H9 (cell line): ENCODE measurements around the gene XBP1. TPM values are rescaled to one million over a fixed set of nuclear protein-coding genes. Genes with fewer than 3 reads are reported as not detected.

Experiments used
- DNase-seq: peaks from one replicate; pipeline ENCODE4 v3.0.0-alpha.2; 2017
- H2AFZ ChIP-seq: one replicate; pipeline ENCODE4 v1.6.1; 2013; ENCODE audit warnings: mild to moderate bottlenecking, low read length, control low read depth, moderate library complexity
- H2AK5ac ChIP-seq: 2 replicates; pipeline ENCODE4 v1.6.1; 2013; ENCODE audit warnings: low read length, control low read depth, mixed read lengths; ENCODE audit not compliant: insufficient read length
- H2BK120ac ChIP-seq: one replicate; pipeline ENCODE4 v1.6.1; 2013; ENCODE audit warnings: low read depth, mild to moderate bottlenecking, low read length, control low read depth, inconsistent platforms; ENCODE audit not compliant: poor library complexity, severe bottlenecking
- H2BK12ac ChIP-seq: 2 replicates; pipeline ENCODE4 v1.6.1; 2013; ENCODE audit warnings: low read length, control low read depth, mixed read lengths, low read depth; ENCODE audit not compliant: insufficient read length
- H2BK15ac ChIP-seq: 2 replicates; pipeline ENCODE4 v1.6.1; 2013; ENCODE audit warnings: low read depth, low read length, control low read depth
- H2BK20ac ChIP-seq: one replicate; pipeline ENCODE4 v1.6.1; 2013; ENCODE audit warnings: low read depth, mild to moderate bottlenecking, low read length, control low read depth, inconsistent platforms; ENCODE audit not compliant: poor library complexity, severe bottlenecking
- H2BK5ac ChIP-seq: 2 replicates; pipeline ENCODE4 v1.6.1; 2013; ENCODE audit warnings: low read length, control low read depth, mixed read lengths; ENCODE audit not compliant: insufficient read length
- H3K14ac ChIP-seq: 2 replicates; pipeline ENCODE4 v1.6.1; 2013; ENCODE audit warnings: low read length, control low read depth; ENCODE audit not compliant: insufficient read depth
- H3K18ac ChIP-seq: 2 replicates; pipeline ENCODE4 v1.6.1; 2013; ENCODE audit warnings: low read depth, mild to moderate bottlenecking, mixed read lengths, low read length, control low read depth; ENCODE audit not compliant: insufficient read length
- H3K23ac ChIP-seq: 2 replicates; pipeline ENCODE4 v1.6.1; 2013; ENCODE audit warnings: low read length, control low read depth, mixed read lengths, low read depth; ENCODE audit not compliant: insufficient read length
- H3K23me2 ChIP-seq: 2 replicates; pipeline ENCODE4 v1.6.1; 2013; ENCODE audit warnings: low read depth, mild to moderate bottlenecking, mixed read lengths, low read length, control low read depth; ENCODE audit not compliant: insufficient read length, poor library complexity, severe bottlenecking
- H3K27ac ChIP-seq: 2 replicates; pipeline ENCODE4 v1.5.1; 2013; ENCODE audit warnings: low read length, control low read depth, mixed read lengths, low read depth; ENCODE audit not compliant: insufficient read length
- H3K27me3 ChIP-seq: 2 replicates; pipeline ENCODE4 v1.6.1; 2013; ENCODE audit warnings: low read length, control low read depth, inconsistent platforms; ENCODE audit not compliant: insufficient read depth
- H3K4ac ChIP-seq: 2 replicates; pipeline ENCODE4 v1.6.1; 2013; ENCODE audit warnings: low read depth, mild to moderate bottlenecking, control low read depth, inconsistent platforms, low read length, moderate library complexity
- H3K4me1 ChIP-seq: 2 replicates; pipeline ENCODE4 v1.6.1; 2013; ENCODE audit warnings: low read length, control low read depth, inconsistent platforms; ENCODE audit not compliant: insufficient read depth
- H3K4me2 ChIP-seq: 2 replicates; pipeline ENCODE4 v1.6.1; 2013; ENCODE audit warnings: low read length, control low read depth, mixed read lengths; ENCODE audit not compliant: insufficient read length, insufficient read depth
- H3K56ac ChIP-seq: 2 replicates; pipeline ENCODE4 v1.6.1; 2013; ENCODE audit warnings: low read depth, mild to moderate bottlenecking, mixed read lengths, low read length, control low read depth; ENCODE audit not compliant: insufficient read length
- H3K79me1 ChIP-seq: 2 replicates; pipeline ENCODE4 v1.6.1; 2013; ENCODE audit warnings: low read depth, mild to moderate bottlenecking, moderate library complexity, low read length, control low read depth, inconsistent platforms; ENCODE audit not compliant: insufficient read depth, poor library complexity, severe bottlenecking
- H3K79me2 ChIP-seq: 2 replicates; pipeline ENCODE4 v1.6.1; 2013; ENCODE audit warnings: low read length, control low read depth, inconsistent platforms; ENCODE audit not compliant: insufficient read depth
- H3K9ac ChIP-seq: 2 replicates; pipeline ENCODE4 v1.6.1; 2013; ENCODE audit warnings: low read length, control low read depth, mixed read lengths; ENCODE audit not compliant: insufficient read length; ENCODE audit errors: extremely low read depth
- H3K9me3 ChIP-seq: one replicate; pipeline ENCODE4 v1.6.1; 2013; ENCODE audit warnings: low read depth, low read length, inconsistent platforms; ENCODE audit not compliant: control insufficient read depth
- H3T11ph ChIP-seq: one replicate; pipeline ENCODE4 v1.6.1; 2013; ENCODE audit warnings: mild to moderate bottlenecking, low read length, control low read depth, inconsistent platforms
- H4K20me1 ChIP-seq: one replicate; pipeline ENCODE4 v1.6.1; 2013; ENCODE audit not compliant: control insufficient read depth, insufficient read length, insufficient read depth
- H4K5ac ChIP-seq: 2 replicates; pipeline ENCODE4 v1.6.1; 2013; ENCODE audit warnings: low read depth, mild to moderate bottlenecking, mixed read lengths, low read length, control low read depth; ENCODE audit not compliant: insufficient read length
- H4K8ac ChIP-seq: replicated peaks from 2 replicates; pipeline ENCODE4 v1.6.1; 2013; ENCODE audit warnings: low read length, control low read depth, mixed read lengths, low read depth; ENCODE audit not compliant: insufficient read length
- H4K91ac ChIP-seq: 2 replicates; pipeline ENCODE4 v1.6.1; 2013; ENCODE audit warnings: low read depth, mild to moderate bottlenecking, moderate library complexity, mixed read lengths, low read length, control low read depth; ENCODE audit not compliant: insufficient read length
- H3K27ac Mint-ChIP-seq, 3 experiments: 2 replicates in 2 of 3; 3 replicates in 1 of 3; pipeline ENCODE4 v1.8.0; 2020 to 2021; ENCODE audit warnings: mixed read lengths in 3 of 3, mild to moderate bottlenecking in 1 of 3, moderate library complexity in 1 of 3
- H3K27me3 Mint-ChIP-seq: 2 replicates; pipeline ENCODE4 v1.8.0; 2021; ENCODE audit warnings: low read depth, mild to moderate bottlenecking, moderate library complexity, mixed read lengths
- H3K36me3 Mint-ChIP-seq, 3 experiments: 2 replicates in 2 of 3; 3 replicates in 1 of 3; pipeline ENCODE4 v1.8.0; 2020 to 2021; ENCODE audit warnings: low read depth in 3 of 3, mixed read lengths in 3 of 3; ENCODE audit not compliant: insufficient read depth in 1 of 3
- H3K4me1 Mint-ChIP-seq, 2 experiments: 2 replicates each; pipeline ENCODE4 v1.8.0; 2020; ENCODE audit warnings: mixed read lengths in 2 of 2
- H3K4me3 Mint-ChIP-seq, 2 experiments: 2 replicates in 1 of 2; 3 replicates in 1 of 2; pipeline ENCODE4 v1.8.0; 2020 to 2021; ENCODE audit warnings: mild to moderate bottlenecking in 2 of 2, mixed read lengths in 2 of 2, moderate library complexity in 1 of 2
- H3K9me3 Mint-ChIP-seq, 2 experiments: 2 replicates in 1 of 2; 3 replicates in 1 of 2; pipeline ENCODE4 v1.8.0; 2020; ENCODE audit warnings: mild to moderate bottlenecking in 2 of 2, mixed read lengths in 2 of 2, moderate library complexity in 1 of 2
- CTCF ChIP-seq: fragments of 200-600 bp; sonication (generic); conservative IDR thresholded peaks from 3 replicates; pipeline ENCODE4 v1.8.0; 2021; ENCODE audit warnings: antibody characterized with exemption, mild to moderate bottlenecking
- WGBS: extraction: QIAGEN DNeasy Blood & Tissue Kit; methylation state at CpG from one replicate; pipeline ENCODE4 v1.1.7; 2013; ENCODE audit warnings: missing lambda C conversion rate, low lambda C conversion rate, mixed read lengths; ENCODE audit not compliant: insufficient read length; ENCODE audit errors: extremely low coverage; 5-methylcytosine and 5-hydroxymethylcytosine counted together
- total RNA-seq: library from RNA; stranded (reverse); gene quantifications from 2 replicates; pipeline ENCODE4 v1.2.1, GENCODE V29; 2021

Gene XBP1
- total RNA-seq, 1 experiment from 2014 or later, result 114 TPM

GRCh38 chr22:28822930-28823551 is 22.7 kb upstream of the XBP1 start:
- peaks cover 0 to 4% (median 0%) of the 10 kb centered on the region in 3 experiments; a peak in 2 of 7 replicates for H3K36me3 Mint-ChIP-seq
- no peak overlapping the region for H2BK5ac ChIP-seq
- H3K4me2 ChIP-seq, result no peak overlapping the region
- no peak overlapping the region for H3K4me3 Mint-ChIP-seq
- H2BK15ac ChIP-seq, result no peak overlapping the region
- H3K56ac ChIP-seq, result no peak overlapping the region
- no peak overlapping the region for H2AK5ac ChIP-seq
- H3K14ac ChIP-seq, result no peak overlapping the region
- H3K27me3 ChIP-seq, result no peaks in the 10 kb centered on the region
- H3K79me1 ChIP-seq, result no peaks in the 10 kb centered on the region
- H4K5ac ChIP-seq, result no peak overlapping the region
- H3K4ac ChIP-seq, result no peak overlapping the region
- no peaks in the 10 kb centered on the region for H3K9me3 ChIP-seq
- no peak overlapping the region for H2BK20ac ChIP-seq
- no peak overlapping the region for H4K91ac ChIP-seq
- H4K8ac ChIP-seq, result no peak overlapping the region
- peaks cover 16% of the 10 kb centered on the region in 2 experiments; a peak in 3 of 4 replicates for H3K4me1 Mint-ChIP-seq
- no peaks in the 10 kb centered on the region for H3K79me2 ChIP-seq
- DNase-seq, result no peak
- no peaks in the 10 kb centered on the region for H3K9me3 Mint-ChIP-seq
- no peak overlapping the region for H3K23ac ChIP-seq
- H3K27ac ChIP-seq, result no peak overlapping the region
- no peaks in the 10 kb centered on the region for H4K20me1 ChIP-seq
- WGBS, result no CpG with 5 or more reads among the region's 4 CpGs
- TF ChIP-seq CTCF, result no peak
- H3K23me2 ChIP-seq, result no peaks in the 10 kb centered on the region
- no peaks in the 10 kb centered on the region for H3K27me3 Mint-ChIP-seq
- H2BK12ac ChIP-seq, result no peak overlapping the region
- H3K18ac ChIP-seq, result no peak overlapping the region
- H3T11ph ChIP-seq, result no peak overlapping the region
- peaks cover 7% of the 10 kb centered on the region; the same call in 1 of the 2 replicates for H3K4me1 ChIP-seq
- no peak overlapping the region for H2AFZ ChIP-seq
- H2BK120ac ChIP-seq, result no peak overlapping the region
- H3K27ac Mint-ChIP-seq, result no peak overlapping the region
- no peak overlapping the region for H3K9ac ChIP-seq
